Measurements from ENCODE around the gene DCLK1. TPM values are rescaled to one million over a fixed set of nuclear protein-coding genes. Genes with fewer than 3 reads are reported as not detected.

Gene DCLK1
- total and polyA plus RNA-seq, 8 donors: 10.5 to 20.5 (median 12.8) TPM

DNA sequence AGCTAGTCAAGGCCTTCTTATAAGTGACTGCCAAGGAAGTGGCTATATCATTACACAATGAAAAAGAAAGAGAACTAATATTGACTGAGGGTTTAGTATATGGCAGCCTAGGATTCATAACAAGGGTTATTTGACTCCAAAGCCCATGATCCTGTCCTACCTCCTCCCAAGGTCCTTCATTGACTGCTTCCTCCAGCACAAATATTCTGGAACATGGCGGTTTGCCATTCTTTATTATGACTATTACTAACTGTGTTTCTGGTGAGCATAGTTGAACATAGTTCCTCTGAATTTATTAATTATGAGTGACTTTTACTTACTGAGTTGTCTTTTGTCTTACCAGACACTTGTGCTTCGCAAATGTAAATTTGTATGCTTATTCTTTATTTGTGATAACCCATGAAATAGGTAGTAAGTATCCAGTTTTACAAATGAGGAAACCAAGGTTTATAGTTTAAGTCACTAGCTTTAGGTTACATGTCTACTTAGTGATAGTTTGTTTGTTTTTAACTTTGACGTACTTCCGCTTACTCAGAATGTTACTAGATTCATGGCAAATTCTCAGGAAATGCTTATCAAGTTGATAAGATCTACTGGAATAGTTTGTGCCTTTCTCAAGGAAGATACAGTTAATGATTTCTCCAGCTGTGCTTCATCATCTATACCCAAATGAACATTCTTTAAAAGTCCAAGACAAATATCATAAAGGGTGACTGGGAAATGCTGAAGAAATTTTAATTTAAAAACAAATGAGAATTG is 15.5 kb upstream of the DCLK1 start:
- Histone ChIP-seq H3K4me3 (no peak overlapping the region), H3K4me1 (no peaks in the 10 kb centered on the region), H3K36me3 (no peaks in the 10 kb centered on the region), H3K27me3 (no peaks in the 10 kb centered on the region), H3K27ac (no peak overlapping the region), H3K9me3 (peaks cover 0 to 14% of the 10 kb centered on the region in 2 donors)
- ATAC-seq (no peak), DNase-seq (no peak)
- TF ChIP-seq, protein P1, sequence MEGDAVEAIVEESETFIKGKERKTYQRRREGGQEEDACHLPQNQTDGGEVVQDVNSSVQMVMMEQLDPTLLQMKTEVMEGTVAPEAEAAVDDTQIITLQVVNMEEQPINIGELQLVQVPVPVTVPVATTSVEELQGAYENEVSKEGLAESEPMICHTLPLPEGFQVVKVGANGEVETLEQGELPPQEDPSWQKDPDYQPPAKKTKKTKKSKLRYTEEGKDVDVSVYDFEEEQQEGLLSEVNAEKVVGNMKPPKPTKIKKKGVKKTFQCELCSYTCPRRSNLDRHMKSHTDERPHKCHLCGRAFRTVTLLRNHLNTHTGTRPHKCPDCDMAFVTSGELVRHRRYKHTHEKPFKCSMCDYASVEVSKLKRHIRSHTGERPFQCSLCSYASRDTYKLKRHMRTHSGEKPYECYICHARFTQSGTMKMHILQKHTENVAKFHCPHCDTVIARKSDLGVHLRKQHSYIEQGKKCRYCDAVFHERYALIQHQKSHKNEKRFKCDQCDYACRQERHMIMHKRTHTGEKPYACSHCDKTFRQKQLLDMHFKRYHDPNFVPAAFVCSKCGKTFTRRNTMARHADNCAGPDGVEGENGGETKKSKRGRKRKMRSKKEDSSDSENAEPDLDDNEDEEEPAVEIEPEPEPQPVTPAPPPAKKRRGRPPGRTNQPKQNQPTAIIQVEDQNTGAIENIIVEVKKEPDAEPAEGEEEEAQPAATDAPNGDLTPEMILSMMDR (IDR thresholded peaks at IDR 0.05): no peak
- intact Hi-C loops (cut with DNase I): no loop called here

DNA sequence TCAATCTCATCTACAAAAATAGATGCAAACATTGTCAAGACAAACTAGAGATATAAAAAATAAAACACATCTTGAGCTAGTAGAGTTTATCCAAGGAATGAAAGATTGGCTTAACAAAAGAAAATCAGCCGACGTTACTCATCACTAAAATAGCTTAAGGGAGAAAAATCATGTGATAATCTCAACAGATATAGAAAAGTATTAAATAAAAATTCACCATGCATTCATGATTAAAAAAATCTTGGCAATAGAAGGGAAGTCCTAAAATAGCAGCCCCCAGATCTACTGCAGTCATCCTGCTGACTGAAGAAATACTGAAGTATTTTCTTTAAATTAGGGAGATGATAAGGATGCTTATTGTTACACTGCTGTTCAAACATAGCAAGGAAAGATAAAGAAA is 12.6 kb upstream of the DCLK1 start:
- DNase-seq: no peak
- H3K27me3 ChIP-seq: no peaks in the 10 kb centered on the region
- intact Hi-C loops (cut with DNase I): no loop called here

DNA sequence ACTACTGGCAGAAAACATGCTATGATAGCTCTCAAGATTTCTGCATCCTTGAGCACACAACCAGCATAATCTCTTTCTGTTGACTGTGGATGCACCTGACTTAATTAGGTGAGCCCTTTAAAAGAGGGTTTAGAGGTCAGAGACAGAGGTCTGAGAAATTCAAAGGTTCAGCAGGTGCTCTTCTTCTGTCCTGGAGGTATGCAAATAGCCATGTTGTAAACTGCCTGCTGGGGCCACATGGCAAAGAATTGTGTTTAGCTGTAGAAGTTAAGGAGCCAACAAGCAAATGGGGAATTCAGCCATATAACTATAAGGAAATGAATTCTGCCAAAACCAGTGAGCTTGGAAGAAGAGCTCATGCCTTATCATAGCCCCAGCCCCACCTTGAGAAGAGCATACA is 11.6 kb upstream of the DCLK1 start:
- no peak overlapping the region for H3K4me3 ChIP-seq
- no peaks in the 10 kb centered on the region for H3K36me3 ChIP-seq
- no peaks in the 10 kb centered on the region for H3K4me1 ChIP-seq
- DNase-seq: no peak
- TF ChIP-seq, protein P1 (IDR thresholded peaks at IDR 0.05): no peak
- H3K9me3 ChIP-seq: peaks cover 0 to 12% of the 10 kb centered on the region in 2 donors
- no peak overlapping the region for H3K27ac ChIP-seq
- intact Hi-C loops (cut with DNase I): no loop called here
- H3K27me3 ChIP-seq: no peaks in the 10 kb centered on the region
- no peak for ATAC-seq

More for the DNA sequence above, 12.6 kb upstream of the DCLK1 start:
- Histone ChIP-seq H3K27ac (no peak overlapping the region), H3K4me3 (no peak overlapping the region), H3K4me1 (no peaks in the 10 kb centered on the region), H3K36me3 (no peaks in the 10 kb centered on the region), H3K9me3 (peaks cover 0 to 12% of the 10 kb centered on the region in 2 donors)
- TF ChIP-seq, protein P1 (IDR thresholded peaks at IDR 0.05): no peak
- no peak for ATAC-seq

DNA sequence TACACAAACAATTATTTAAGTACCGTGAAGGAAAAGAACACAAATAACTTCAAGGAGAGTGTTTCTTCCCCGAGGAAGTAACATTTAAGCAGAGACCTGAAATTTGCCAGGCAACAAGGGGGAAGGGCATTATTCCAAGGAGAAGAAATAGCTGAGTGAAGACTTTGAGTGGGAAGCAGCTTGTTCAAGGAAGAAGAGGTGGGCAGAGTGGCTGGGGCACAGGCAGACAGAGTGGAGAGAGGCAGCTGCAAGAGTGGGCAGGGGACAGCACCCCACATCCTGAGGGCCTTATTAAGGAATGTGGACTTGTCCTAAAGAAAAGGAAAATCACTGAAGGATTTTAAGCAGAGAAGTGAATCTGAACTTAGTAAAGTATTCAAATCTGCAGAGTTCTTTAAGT is 4.7 kb upstream of the DCLK1 start:
- intact Hi-C loops (cut with DNase I): no loop called here
- no peak for ATAC-seq
- no peaks in the 10 kb centered on the region for H3K4me1 ChIP-seq

DNA sequence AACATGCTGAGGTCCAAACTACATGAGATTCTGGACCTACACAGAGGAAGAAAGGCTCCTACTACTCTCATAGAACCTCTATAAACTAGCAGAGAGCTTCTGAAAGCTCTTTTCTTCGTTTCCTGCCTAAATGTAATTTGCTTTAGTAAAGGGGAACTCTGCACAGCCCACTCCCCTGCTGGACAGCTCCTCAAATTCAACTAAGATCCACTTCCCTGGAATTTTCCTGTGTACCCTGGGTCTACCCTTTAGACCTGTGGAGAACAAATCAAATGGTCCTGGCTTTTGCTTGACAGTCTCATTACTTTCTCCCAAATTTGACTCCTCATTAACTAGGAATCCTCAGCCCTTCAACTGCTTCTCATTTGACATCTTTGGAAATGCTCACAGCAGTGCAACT is 3.5 kb upstream of the DCLK1 start:
- TF ChIP-seq, protein P1 (IDR thresholded peaks at IDR 0.05): no peak
- no peaks in the 10 kb centered on the region for H3K9me3 ChIP-seq
- peaks cover 10 to 29% of the 10 kb centered on the region in 2 donors for H3K27me3 ChIP-seq
- peaks cover 0 to 4% of the 10 kb centered on the region in 2 donors for H3K4me1 ChIP-seq
- intact Hi-C loops (cut with DNase I): no loop called here
- H3K27ac ChIP-seq: no peak overlapping the region
- ATAC-seq: no peak
- DNase-seq: no peak
- H3K36me3 ChIP-seq: no peaks in the 10 kb centered on the region
- no peak overlapping the region for H3K4me3 ChIP-seq

More for the DNA sequence above, 4.7 kb upstream of the DCLK1 start:
- no peaks in the 10 kb centered on the region for H3K9me3 ChIP-seq
- no peak for DNase-seq
- peaks cover 0 to 17% of the 10 kb centered on the region in 2 donors for H3K27me3 ChIP-seq
- no peaks in the 10 kb centered on the region for H3K36me3 ChIP-seq
- H3K4me3 ChIP-seq: no peak overlapping the region
- TF ChIP-seq, protein P1 (IDR thresholded peaks at IDR 0.05): no peak
- no peak overlapping the region for H3K27ac ChIP-seq

Measured in left lung (tissue), 10 donors.